Measurements from ENCODE around the gene LCLAT1. TPM values are rescaled to one million over a fixed set of nuclear protein-coding genes. Genes with fewer than 3 reads are reported as not detected.
"Not testable (repeated sequence)": the region's sequence is repeated elsewhere in the genome, so short reads cannot be mapped to it uniquely, and the experiment has no call there.

Gene LCLAT1
- polyA plus RNA-seq, 1 experiment: 25.2 TPM

DNA sequence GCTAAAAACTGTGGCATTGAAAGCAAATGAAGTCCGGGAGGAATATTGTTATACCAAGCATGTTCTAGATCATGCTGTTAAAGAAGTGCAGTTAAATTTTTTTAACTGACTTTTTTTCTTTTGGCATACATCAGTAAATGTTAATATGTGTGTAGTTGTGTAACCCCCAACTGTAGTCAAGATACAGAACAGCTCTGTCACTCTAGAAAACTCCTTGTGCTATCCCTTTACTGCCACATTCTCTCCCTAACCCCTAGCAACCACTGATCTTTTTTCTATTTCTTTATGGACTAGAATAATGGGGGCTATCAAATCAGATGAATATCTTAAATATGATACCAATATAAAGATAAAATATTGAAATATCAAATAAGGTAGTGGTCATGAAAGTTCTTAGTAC is 46.4 kb downstream of the LCLAT1 start:
- TF ChIP-seq CTCF (IDR thresholded peaks at IDR 0.05; ENCODE audit: low read depth, low read length): no peak
- no peaks in the 10 kb centered on the region for H3K27me3 ChIP-seq (ENCODE audit: control insufficient read depth, insufficient read depth, low read length)
- no peak for DNase-seq (ENCODE audit: low read depth, low spot score)
- ChIA-PET CTCF (interaction anchor here (0.8 to 2.2 kb wide), 2 partner anchors 11 to 218 kb away, joined by 3 to 9 read pairs; no protein-coding TSS in a partner anchor), POLR2A (no interaction called here)
- no peak overlapping the region for H3K4me3 ChIP-seq (ENCODE audit: low read depth, low read length)
- H3K9me3 ChIP-seq (ENCODE audit: control insufficient read depth, insufficient read depth, low read length): peaks cover 6% of the 10 kb centered on the region; the same call in 1 of the 2 replicates
- no peak overlapping the region for H3K27ac ChIP-seq (ENCODE audit: low read depth, low read length)

- H3K27ac ChIP-seq (ENCODE audit: low read depth, low read length); H3K4me3 ChIP-seq (ENCODE audit: low read depth, low read length); DNase-seq (ENCODE audit: low read depth, low spot score); H3K27me3 ChIP-seq (ENCODE audit: control insufficient read depth, insufficient read depth, low read length); POLR2A ChIA-PET; CTCF ChIA-PET: not testable (repeated sequence)
- peaks cover 11% of the 10 kb centered on the region for H3K9me3 ChIP-seq (ENCODE audit: control insufficient read depth, insufficient read depth, low read length)
Observed at GRCh38 chr2:30495896-30496295, 48.9 kb downstream of the LCLAT1 start.

DNA sequence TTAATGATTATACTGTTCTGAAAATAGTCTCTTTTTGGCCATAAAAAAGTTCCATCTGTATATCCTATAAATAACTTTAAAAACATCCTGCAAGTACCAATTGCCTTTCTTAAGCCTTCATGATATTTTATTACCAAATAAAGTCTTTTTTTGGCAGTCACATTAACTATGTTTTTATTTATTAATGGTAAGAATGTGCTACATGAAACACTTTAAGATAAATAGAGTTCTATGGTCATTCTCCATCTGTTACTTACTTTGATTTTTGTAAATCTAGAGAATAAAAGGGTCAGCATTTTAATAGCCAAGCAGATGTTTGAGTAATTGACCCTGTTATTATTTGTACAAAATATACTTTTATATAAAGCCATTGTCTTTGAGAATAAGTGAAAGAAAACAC is 52.6 kb downstream of the LCLAT1 start:
- no peak for DNase-seq (ENCODE audit: low read depth, low spot score)
- POLR2A ChIA-PET: no interaction called here

GRCh38 chr2:30500699-30501098 is 53.7 kb downstream of the LCLAT1 start:
- CTCF ChIA-PET: no interaction called here

More for the DNA sequence above, 52.6 kb downstream of the LCLAT1 start:
- Histone ChIP-seq H3K27me3 (ENCODE audit: control insufficient read depth, insufficient read depth, low read length) (no peaks in the 10 kb centered on the region), H3K4me3 (ENCODE audit: low read depth, low read length) (no peak overlapping the region), H3K9me3 (ENCODE audit: control insufficient read depth, insufficient read depth, low read length) (peaks cover 14% of the 10 kb centered on the region), H3K27ac (ENCODE audit: low read depth, low read length) (no peak overlapping the region)
- CTCF ChIA-PET: no interaction called here
- TF ChIP-seq CTCF (IDR thresholded peaks at IDR 0.05; ENCODE audit: low read depth, low read length): no peak

DNA sequence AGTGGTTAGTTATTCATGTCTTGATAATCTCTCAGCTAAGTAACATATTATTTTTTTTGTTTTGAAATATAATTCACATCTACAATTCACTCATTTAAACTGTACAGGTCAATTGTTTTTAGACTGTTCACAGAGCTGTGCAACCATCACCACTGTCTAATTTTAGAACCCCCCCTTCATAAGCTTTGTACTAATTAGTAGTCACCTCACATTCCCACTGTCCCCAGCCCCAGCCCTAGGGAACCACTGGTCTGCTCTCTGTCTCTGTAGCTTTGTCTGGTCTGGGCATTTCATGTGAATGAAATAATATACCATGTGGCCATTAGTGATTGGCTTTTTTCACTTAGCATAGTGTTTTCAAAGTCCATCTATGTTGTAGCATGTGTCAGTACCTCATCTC is 55.3 kb downstream of the LCLAT1 start:
- CTCF ChIA-PET: interaction anchor here (1.7 kb wide), 1 partner anchor 209 kb away, joined by 6 read pairs; no protein-coding TSS in a partner anchor
- no peak for DNase-seq (ENCODE audit: low read depth, low spot score)
- no peak overlapping the region for H3K4me3 ChIP-seq (ENCODE audit: low read depth, low read length)
- POLR2A ChIA-PET: no interaction called here
- peaks cover 14% of the 10 kb centered on the region for H3K9me3 ChIP-seq (ENCODE audit: control insufficient read depth, insufficient read depth, low read length)
- no peak for TF ChIP-seq CTCF (IDR thresholded peaks at IDR 0.05; ENCODE audit: low read depth, low read length)
- H3K27me3 ChIP-seq (ENCODE audit: control insufficient read depth, insufficient read depth, low read length): no peaks in the 10 kb centered on the region
- H3K27ac ChIP-seq (ENCODE audit: low read depth, low read length): no peak overlapping the region

More at GRCh38 chr2:30500699-30501098, 53.7 kb downstream of the LCLAT1 start:
- TF ChIP-seq CTCF (IDR thresholded peaks at IDR 0.05; ENCODE audit: low read depth, low read length): no peak
- no peaks in the 10 kb centered on the region for H3K27me3 ChIP-seq (ENCODE audit: control insufficient read depth, insufficient read depth, low read length)
- POLR2A ChIA-PET: no interaction called here
- DNase-seq (ENCODE audit: low read depth, low spot score): no peak
- H3K4me3 ChIP-seq (ENCODE audit: low read depth, low read length): no peak overlapping the region
- no peak overlapping the region for H3K27ac ChIP-seq (ENCODE audit: low read depth, low read length)
- peaks cover 14% of the 10 kb centered on the region for H3K9me3 ChIP-seq (ENCODE audit: control insufficient read depth, insufficient read depth, low read length)
